PFSK-1 (cell line): ENCODE measurements around the gene SLC48A1.

Experiments
- SIN3A ChIP-seq: IDR thresholded peaks from 2 replicates; pipeline ENCODE4 v1.6.1; 2012; ENCODE audit warnings: mild to moderate bottlenecking, low read length, moderate library complexity, borderline replicate concordance; ENCODE audit not compliant: insufficient read depth
- TAF1 ChIP-seq: IDR thresholded peaks from 2 replicates; pipeline ENCODE4 v1.6.1; 2012; ENCODE audit warnings: low read length, control low read depth, borderline replicate concordance; ENCODE audit not compliant: insufficient read depth

DNA sequence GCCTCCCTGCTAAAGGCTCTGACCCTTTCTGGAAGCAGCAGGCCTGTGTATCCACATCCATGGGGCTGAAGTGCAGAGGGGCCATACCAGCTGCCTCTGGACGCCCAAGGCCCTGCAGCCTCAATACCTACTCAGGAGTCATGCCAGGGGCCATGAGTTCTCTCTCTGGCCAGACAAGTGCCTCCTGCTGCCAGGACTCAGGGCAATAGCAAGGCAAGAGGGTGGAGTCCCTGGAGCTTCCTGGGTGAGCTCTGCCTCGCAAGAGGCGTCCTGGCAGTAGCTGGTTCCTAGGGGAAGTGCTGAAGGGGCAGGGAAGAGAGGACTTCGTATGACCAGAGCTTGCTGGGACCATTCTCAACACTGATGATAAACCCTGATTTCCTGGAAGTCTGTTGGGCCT, 36.8 kb upstream of the SLC48A1 start:
- no peak for TF ChIP-seq TAF1
- TF ChIP-seq SIN3A: no peak
